AG10803 (cell line): Measurements from ENCODE around the gene HM13.
"Not testable (repeated sequence)": the region's sequence is repeated elsewhere in the genome, so short reads cannot be mapped to it uniquely, and the experiment has no call there.

Source experiments
- DNase-seq: peaks from one replicate; pipeline ENCODE4 v3.0.0; 2010; ENCODE audit warnings: low read depth
- H3K4me3 ChIP-seq: 2 replicates; pipeline ENCODE4 v1.5.1; 2011; ENCODE audit warnings: mild to moderate bottlenecking, low read length, control low read depth
- CTCF ChIP-seq: conservative IDR thresholded peaks from 2 replicates; pipeline ENCODE4 v1.5.1; 2011; ENCODE audit warnings: mild to moderate bottlenecking, low read length, control low read depth, inconsistent platforms

Gene HM13

GRCh38 chr20:31537890-31538289 lies 23.6 kb downstream of the HM13 start:
- no peak overlapping the region for H3K4me3 ChIP-seq
- TF ChIP-seq CTCF: no peak
- no peak for DNase-seq

DNA sequence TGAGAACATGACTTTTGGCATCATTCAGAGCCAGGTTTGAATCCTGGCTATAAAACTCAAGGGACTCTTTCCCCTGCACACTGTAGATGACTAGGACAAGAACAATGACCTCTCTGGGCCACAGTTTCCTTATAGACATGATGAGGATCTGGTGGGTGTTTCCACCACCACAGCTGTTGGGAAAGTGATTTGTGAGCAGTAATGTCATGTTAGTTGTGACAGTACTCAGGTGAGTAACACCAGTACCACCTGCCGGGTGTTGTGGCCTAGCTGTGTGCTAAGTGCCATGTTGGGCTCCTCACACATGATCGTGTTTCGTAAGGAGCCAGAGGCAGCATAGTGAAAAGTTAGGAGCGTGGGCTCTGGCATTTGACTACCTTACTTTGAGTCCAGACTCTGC lies 24.1 kb downstream of the HM13 start:
- no peak overlapping the region for H3K4me3 ChIP-seq
- no peak for DNase-seq
- no peak for TF ChIP-seq CTCF

GRCh38 chr20:31539636-31540035 lies 25.4 kb downstream of the HM13 start:
- not testable (repeated sequence) for DNase-seq, H3K4me3 ChIP-seq

DNA sequence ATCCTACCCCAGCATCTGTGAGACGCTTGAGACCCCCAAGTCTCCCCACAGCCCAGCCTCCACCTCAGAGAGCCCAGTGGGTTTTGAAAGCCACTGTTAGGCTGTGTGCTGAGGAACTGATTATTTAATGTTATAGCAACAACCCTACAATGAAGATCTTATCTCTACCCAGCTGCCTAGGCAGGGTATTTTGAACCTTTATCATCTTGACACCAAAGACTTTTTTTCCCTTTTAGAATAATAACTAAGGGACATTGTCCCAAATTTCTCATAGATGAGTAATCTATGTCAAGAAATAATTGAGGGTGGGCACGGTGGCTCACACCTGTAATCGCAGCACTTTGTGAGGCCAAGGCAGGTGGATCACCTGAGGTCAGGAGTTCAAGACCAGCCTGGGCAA lies 26.2 kb downstream of the HM13 start:
- no peak for DNase-seq
- H3K4me3 ChIP-seq: no peak overlapping the region
- TF ChIP-seq CTCF: no peak

DNA sequence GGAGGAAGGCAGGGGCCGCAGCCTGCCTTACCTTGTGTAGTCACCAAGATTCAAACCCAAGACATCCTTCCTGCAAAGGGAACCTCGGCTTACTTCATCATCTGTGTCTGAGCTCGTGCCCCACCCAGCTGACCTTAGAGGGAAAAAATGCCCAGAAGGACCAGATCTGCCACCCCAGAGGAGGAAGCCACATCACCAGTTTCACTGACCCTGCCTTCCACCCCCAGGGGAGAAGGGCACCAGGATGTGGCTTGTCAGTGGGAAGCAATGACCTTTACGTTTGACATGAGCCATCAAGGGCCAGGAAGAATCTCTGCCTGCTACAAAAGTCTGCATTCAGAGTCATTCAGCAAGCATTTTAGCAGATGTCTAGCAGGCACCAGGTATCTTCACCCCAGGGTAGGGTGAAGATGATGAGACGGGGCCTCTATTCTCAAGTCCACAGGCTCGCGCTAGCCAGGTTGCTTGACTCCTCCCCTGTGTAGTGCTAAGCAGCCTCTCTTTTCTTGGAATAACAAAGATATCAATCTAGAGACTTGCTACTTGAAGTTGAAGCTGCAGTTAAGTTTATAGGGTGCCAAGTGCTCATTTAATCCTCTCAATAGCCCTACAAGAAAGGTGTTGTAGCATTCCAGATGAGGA lies 28.1 kb downstream of the HM13 start:
- TF ChIP-seq CTCF: no peak
- H3K4me3 ChIP-seq: no peak overlapping the region
- DNase-seq: peak; percentile 53

GRCh38 chr20:31542963-31543362 lies 28.7 kb downstream of the HM13 start:
- no peak overlapping the region for H3K4me3 ChIP-seq
- no peak for DNase-seq
- no peak for TF ChIP-seq CTCF

DNA sequence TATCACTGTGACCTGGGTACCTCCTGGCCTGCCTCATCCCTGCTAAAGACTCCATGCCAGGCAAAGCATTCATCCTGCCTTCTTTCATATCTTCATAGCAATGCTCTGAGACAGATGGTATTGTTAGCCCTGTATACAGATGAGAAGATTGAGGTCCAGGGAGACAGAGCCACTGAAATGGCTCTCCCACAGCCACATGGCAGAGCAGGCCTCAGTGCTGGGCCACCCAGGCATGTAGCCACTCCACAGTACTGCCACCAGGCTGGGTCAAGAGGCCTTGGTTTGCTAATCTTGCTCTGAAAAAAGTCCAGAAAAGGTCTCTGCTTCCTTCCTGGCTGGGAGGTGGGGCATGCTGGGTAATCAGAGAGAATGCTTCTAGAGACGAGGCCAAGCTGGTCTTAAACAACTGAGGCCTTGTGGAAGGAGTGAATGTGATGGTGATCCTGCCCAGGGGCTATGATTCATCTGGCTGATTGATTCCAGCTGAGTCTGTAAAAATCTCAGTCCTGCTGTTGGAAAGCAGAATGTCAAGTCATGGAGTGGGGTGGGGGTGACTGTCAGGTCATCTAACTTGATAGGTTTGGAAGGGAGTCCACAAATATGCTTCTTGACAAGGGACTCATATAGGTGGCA lies 29.8 kb downstream of the HM13 start:
- H3K4me3 ChIP-seq: no peak overlapping the region
- DNase-seq: peak; percentile 98
- TF ChIP-seq CTCF: no peak; the same call in 1 of the 2 replicates
